Thoracic aorta endothelial cell (primary cell): ENCODE results near the gene BRME1. TPM values are rescaled to one million over a fixed set of nuclear protein-coding genes. Genes with fewer than 3 reads are reported as not detected.

Experiments used
- small RNA-seq: library from RNA; depleted of rRNA; stranded (forward); fragments of <200 nt; gene quantifications from one replicate; pipeline ENCODE3, GENCODE V24; 2012
- total RNA-seq: library from RNA; depleted of rRNA; stranded (reverse); fragments of >200 nt; gene quantifications from 2 replicates; pipeline ENCODE4 v1.2.3, GENCODE V29; 2012

BRME1 gene
- 0.50 and 0.53 TPM in 2 replicates for total RNA-seq

GRCh38 chr19:13905634-13906520, at the start of gene BRME1, which contains the start of gene CC2D1A:
Gene BRME1, minus strand, starts transcription at chr19:13906117. Its CDS starts 1,225 bp downstream, at chr19:13904892.
Gene CC2D1A, plus strand, starts transcription at chr19:13906201. Its CDS starts 241 bp downstream, at chr19:13906442.

GRCh38 chr19:13952154-13952930, 46.4 kb upstream of the BRME1 start, which contains the start of gene DCAF15:
Gene DCAF15, plus strand, starts transcription at chr19:13952509. Its CDS starts 4 bp downstream, at chr19:13952513.

GRCh38 chr19:13938301-13939064, 32.6 kb upstream of the BRME1 start, which contains the start of gene PODNL1:
Gene PODNL1, minus strand, starts transcription at chr19:13938417. Its CDS starts 236 bp downstream, at chr19:13938181.

GRCh38 chr19:13876834-13877233, 29.1 kb downstream of the BRME1 start, which contains the start of gene NANOS3:
Gene NANOS3, plus strand, starts transcription at chr19:13877134. Its CDS starts 115 bp downstream, at chr19:13877249.

Small RNA genes within 50 kb of the gene (small RNA-seq; reads per million reads assigned to genes)
- gene MIR181C, result 9.5 reads per million, percentile 91 among the genes with 10 or more reads in this experiment
- 51.8 reads per million, percentile 98 among the genes with 10 or more reads in this experiment for gene MIR181D

Other genes with a start within 250 kb of the BRME1 start
- gene MRI1, start 141.6 kb downstream of the BRME1 start, total RNA-seq, result 45.7 and 58.0 TPM in 2 replicates
- 55.6 and 79.5 TPM in 2 replicates for gene C19orf53, start 131.7 kb downstream of the BRME1 start, total RNA-seq
- 8.4 and 12.9 TPM in 2 replicates for gene ZSWIM4, start 110.7 kb downstream of the BRME1 start, total RNA-seq
- gene NANOS3, start 29.0 kb downstream of the BRME1 start, total RNA-seq, result not detected in 2 replicates
- gene CC2D1A, start 84 bp upstream of the BRME1 start, total RNA-seq, result 15.7 and 18.5 TPM in 2 replicates
- gene PODNL1, start 32.3 kb upstream of the BRME1 start, total RNA-seq, result 0.22 and 0.53 TPM in 2 replicates
- 12.2 and 19.0 TPM in 2 replicates for gene DCAF15, start 46.4 kb upstream of the BRME1 start, total RNA-seq
- gene RFX1, start 100.2 kb upstream of the BRME1 start, total RNA-seq, result 3.2 and 6.5 TPM in 2 replicates
- gene RLN3, start 122.0 kb upstream of the BRME1 start, total RNA-seq, result not detected in 2 replicates
- 3.3 and 8.5 TPM in 2 replicates for gene IL27RA, start 125.6 kb upstream of the BRME1 start, total RNA-seq
- 0.22 TPM in 1 of 2 replicates, not detected in the other for gene PALM3, start 156.0 kb upstream of the BRME1 start, total RNA-seq
- gene MISP3, start 166.7 kb upstream of the BRME1 start, total RNA-seq, result 0.13 and 0.29 TPM in 2 replicates
- not detected in 2 replicates for gene C19orf67, start 179.7 kb upstream of the BRME1 start, total RNA-seq
- 26.1 and 31.9 TPM in 2 replicates for gene SAMD1, start 184.6 kb upstream of the BRME1 start, total RNA-seq
- 43.4 and 61.5 TPM in 2 replicates for gene PRKACA, start 211.6 kb upstream of the BRME1 start, total RNA-seq
- gene ASF1B, start 230.5 kb upstream of the BRME1 start, total RNA-seq, result 22.9 and 31.4 TPM in 2 replicates